ENCODE measurements around the gene KRT17. TPM values are rescaled to one million over a fixed set of nuclear protein-coding genes. Genes with fewer than 3 reads are reported as not detected.

The KRT17 gene
- total RNA-seq, 1 donor from 2014 or later: not detected

DNA sequence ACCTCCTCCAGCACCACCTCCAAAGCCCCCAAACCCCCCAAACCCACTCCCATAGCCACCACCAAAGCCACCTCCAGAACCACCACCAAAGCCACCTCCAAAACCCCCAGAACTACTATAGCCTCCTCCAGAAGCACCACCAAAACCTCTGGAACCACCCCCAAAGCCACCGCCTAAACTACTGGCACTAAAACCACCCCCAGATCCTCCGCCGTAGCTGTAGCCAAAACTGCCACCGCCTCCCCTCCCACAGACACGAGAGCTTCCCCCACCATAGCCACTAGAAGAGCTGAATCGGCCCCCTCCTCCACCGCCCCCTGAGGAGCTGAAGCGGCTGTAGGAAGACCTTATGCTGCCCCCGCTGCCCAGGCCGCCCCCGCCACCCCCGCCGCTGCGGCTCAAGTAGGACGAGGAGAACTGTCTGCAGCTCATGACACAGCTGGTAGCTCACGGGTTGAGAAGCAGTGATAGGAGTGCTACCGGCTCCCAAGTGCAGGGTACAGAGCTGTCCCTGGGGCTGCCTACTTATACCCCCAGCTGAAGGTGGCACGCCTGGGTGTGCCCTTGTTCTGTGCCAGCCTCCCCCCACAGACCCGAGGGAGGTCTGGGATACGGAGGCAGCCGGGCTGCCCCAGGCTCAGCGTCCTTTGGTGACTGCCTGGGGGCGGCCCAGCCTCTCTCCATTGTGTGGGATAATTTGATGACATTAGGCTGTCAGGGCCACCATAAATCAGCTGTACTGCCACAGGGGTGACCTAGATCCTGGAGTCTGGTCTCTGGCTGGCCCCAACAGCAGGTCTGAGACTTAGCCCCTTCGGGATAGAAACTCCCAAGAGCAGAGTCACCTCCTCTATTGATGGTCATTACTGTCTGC, 52.6 kb downstream of the KRT17 start, which contains the start of gene KRT9:
KRT9 (minus strand) TSS at position 499 of the 874 bp plus-strand sequence; CDS start at position 432, 67 bp downstream.
- TF ChIP-seq CTCF (IDR thresholded peaks at IDR 0.05; ENCODE audit: partially characterized antibody, unreplicated experiment): no peak
- no peak within 1 kb of the TSS for H3K27ac Mint-ChIP-seq (ENCODE audit: unreplicated experiment)

More for the DNA sequence above, 52.6 kb downstream of the KRT17 start, which contains the start of gene KRT9:
- Mint-ChIP-seq H3K36me3 (ENCODE audit: unreplicated experiment) (no peaks in the 10 kb centered on the region), H3K9me3 (ENCODE audit: unreplicated experiment) (no peaks in the 10 kb centered on the region), H3K27me3 (ENCODE audit: unreplicated experiment) (peaks cover 2% of the 10 kb centered on the region), H3K4me1 (ENCODE audit: low read depth, unreplicated experiment) (peaks cover 4% of the 10 kb centered on the region), H3K4me3 (ENCODE audit: unreplicated experiment) (no peak within 1 kb of the TSS)
- DNase-seq: no peak

Other genes starting within 250 kb of the KRT17 start
- gene KRT34, start 242.3 kb downstream of the KRT17 start, total RNA-seq (ENCODE audit: unreplicated experiment): not detected
- not detected for gene KRT31, start 227.0 kb downstream of the KRT17 start, total RNA-seq (ENCODE audit: unreplicated experiment)
- not detected for gene KRT37, start 200.0 kb downstream of the KRT17 start, total RNA-seq (ENCODE audit: unreplicated experiment)
- not detected for gene KRT38, start 183.6 kb downstream of the KRT17 start, total RNA-seq (ENCODE audit: unreplicated experiment)
- not detected for gene KRT32, start 157.2 kb downstream of the KRT17 start, total RNA-seq (ENCODE audit: unreplicated experiment)
- gene KRT35, start 143.4 kb downstream of the KRT17 start, total RNA-seq (ENCODE audit: unreplicated experiment): not detected
- gene KRT36, start 134.7 kb downstream of the KRT17 start, total RNA-seq (ENCODE audit: unreplicated experiment): not detected
- gene KRT13, start 119.0 kb downstream of the KRT17 start, total RNA-seq (ENCODE audit: unreplicated experiment): not detected
- not detected for gene KRT15, start 105.7 kb downstream of the KRT17 start, total RNA-seq (ENCODE audit: unreplicated experiment)
- gene KRT19, start 96.3 kb downstream of the KRT17 start, total RNA-seq (ENCODE audit: unreplicated experiment): 0.69 TPM
- gene KRT9, start 52.5 kb downstream of the KRT17 start, total RNA-seq (ENCODE audit: unreplicated experiment): not detected
- not detected for gene KRT14, start 37.7 kb downstream of the KRT17 start, total RNA-seq (ENCODE audit: unreplicated experiment)
- gene KRT16, start 11.8 kb downstream of the KRT17 start, total RNA-seq (ENCODE audit: unreplicated experiment): not detected
- gene EIF1, start 64.3 kb upstream of the KRT17 start, total RNA-seq (ENCODE audit: unreplicated experiment): 1,088 TPM
- gene GAST, start 87.8 kb upstream of the KRT17 start, total RNA-seq (ENCODE audit: unreplicated experiment): not detected
- gene HAP1, start 110.1 kb upstream of the KRT17 start, total RNA-seq (ENCODE audit: unreplicated experiment): 0.76 TPM
- 252 TPM for gene JUP, start 162.1 kb upstream of the KRT17 start, total RNA-seq (ENCODE audit: unreplicated experiment)
- gene P3H4, start 187.4 kb upstream of the KRT17 start, total RNA-seq (ENCODE audit: unreplicated experiment): 5.6 TPM
- gene FKBP10, start 188.4 kb upstream of the KRT17 start, total RNA-seq (ENCODE audit: unreplicated experiment): 28.5 TPM
- 165 TPM for gene NT5C3B, start 211.7 kb upstream of the KRT17 start, total RNA-seq (ENCODE audit: unreplicated experiment)
- gene KLHL10, start 213.2 kb upstream of the KRT17 start, total RNA-seq (ENCODE audit: unreplicated experiment): not detected
- 17.4 TPM for gene KLHL11, start 240.8 kb upstream of the KRT17 start, total RNA-seq (ENCODE audit: unreplicated experiment)

Data from glutamatergic neuron (in vitro differentiated cells).